GM19240 (cell line): ENCODE results near the gene PSMG4.

ENCODE experiments used
- DNase-seq: peaks from one replicate; pipeline ENCODE4 v3.0.0; 2011; ENCODE audit warnings: low spot score; ENCODE audit not compliant: insufficient read length

Gene PSMG4

GRCh38 chr6:3273707-3274521 is 15.2 kb downstream of the PSMG4 start:
- DNase-seq: no peak

- DNase-seq: no peak
Measured at GRCh38 chr6:3276174-3277167, 17.7 kb downstream of the PSMG4 start.

- no peak for DNase-seq
Measured at GRCh38 chr6:3277251-3277650, 18.5 kb downstream of the PSMG4 start.

- no peak for DNase-seq
Measured at GRCh38 chr6:3277851-3278416, 19.2 kb downstream of the PSMG4 start.

- DNase-seq: no peak
Measured at GRCh38 chr6:3278691-3279090, 19.9 kb downstream of the PSMG4 start.

GRCh38 chr6:3280091-3280490 is 21.3 kb downstream of the PSMG4 start:
- no peak for DNase-seq

- no peak for DNase-seq
Measured at GRCh38 chr6:3280866-3281465, 22.2 kb downstream of the PSMG4 start.

GRCh38 chr6:3281631-3282475 is 23.1 kb downstream of the PSMG4 start:
- DNase-seq: no peak

GRCh38 chr6:3282476-3283236 is 23.9 kb downstream of the PSMG4 start:
- DNase-seq: no peak

GRCh38 chr6:3283241-3283640 is 24.5 kb downstream of the PSMG4 start:
- no peak for DNase-seq

GRCh38 chr6:3283641-3284435 is 25.1 kb downstream of the PSMG4 start:
- no peak for DNase-seq

- DNase-seq: no peak
Measured at GRCh38 chr6:3284436-3284876, 25.7 kb downstream of the PSMG4 start.

- DNase-seq: no peak
Measured at GRCh38 chr6:3285049-3285639, 26.4 kb downstream of the PSMG4 start.

- no peak for DNase-seq
Measured at GRCh38 chr6:3285732-3286131, 27.0 kb downstream of the PSMG4 start.

GRCh38 chr6:3286641-3287171 is 28.0 kb downstream of the PSMG4 start:
- no peak for DNase-seq

- DNase-seq: no peak
Measured at GRCh38 chr6:3287308-3287707, 28.6 kb downstream of the PSMG4 start.

- no peak for DNase-seq
Measured at GRCh38 chr6:3287976-3288707, 29.4 kb downstream of the PSMG4 start.
